HFF-Myc (cell line): ENCODE data around the gene ZNF214.

Source experiments
- DNase-seq: peaks from one replicate; pipeline ENCODE4 v3.0.0-alpha.2; 2011; ENCODE audit warnings: low read depth; ENCODE audit errors: extremely low read depth
- H3K4me3 ChIP-seq: replicated peaks from 2 replicates; pipeline ENCODE4 v1.5.1; 2011; ENCODE audit warnings: low read depth, mild to moderate bottlenecking, control low read depth, low read length
- TF ChIP-seq, protein P1 (sequence below): IDR thresholded peaks from 2 replicates; pipeline ENCODE4 v1.5.1; 2012; ENCODE audit warnings: mild to moderate bottlenecking, low read depth, low read length, control low read depth; ENCODE audit errors: missing control alignments

Gene ZNF214

GRCh38 chr11:7046474-7047175, 26.5 kb upstream of the ZNF214 start:
- DNase-seq: peak; percentile 6
- H3K4me3 ChIP-seq: no peak overlapping the region
- TF ChIP-seq, protein P1, sequence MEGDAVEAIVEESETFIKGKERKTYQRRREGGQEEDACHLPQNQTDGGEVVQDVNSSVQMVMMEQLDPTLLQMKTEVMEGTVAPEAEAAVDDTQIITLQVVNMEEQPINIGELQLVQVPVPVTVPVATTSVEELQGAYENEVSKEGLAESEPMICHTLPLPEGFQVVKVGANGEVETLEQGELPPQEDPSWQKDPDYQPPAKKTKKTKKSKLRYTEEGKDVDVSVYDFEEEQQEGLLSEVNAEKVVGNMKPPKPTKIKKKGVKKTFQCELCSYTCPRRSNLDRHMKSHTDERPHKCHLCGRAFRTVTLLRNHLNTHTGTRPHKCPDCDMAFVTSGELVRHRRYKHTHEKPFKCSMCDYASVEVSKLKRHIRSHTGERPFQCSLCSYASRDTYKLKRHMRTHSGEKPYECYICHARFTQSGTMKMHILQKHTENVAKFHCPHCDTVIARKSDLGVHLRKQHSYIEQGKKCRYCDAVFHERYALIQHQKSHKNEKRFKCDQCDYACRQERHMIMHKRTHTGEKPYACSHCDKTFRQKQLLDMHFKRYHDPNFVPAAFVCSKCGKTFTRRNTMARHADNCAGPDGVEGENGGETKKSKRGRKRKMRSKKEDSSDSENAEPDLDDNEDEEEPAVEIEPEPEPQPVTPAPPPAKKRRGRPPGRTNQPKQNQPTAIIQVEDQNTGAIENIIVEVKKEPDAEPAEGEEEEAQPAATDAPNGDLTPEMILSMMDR: no peak

DNA sequence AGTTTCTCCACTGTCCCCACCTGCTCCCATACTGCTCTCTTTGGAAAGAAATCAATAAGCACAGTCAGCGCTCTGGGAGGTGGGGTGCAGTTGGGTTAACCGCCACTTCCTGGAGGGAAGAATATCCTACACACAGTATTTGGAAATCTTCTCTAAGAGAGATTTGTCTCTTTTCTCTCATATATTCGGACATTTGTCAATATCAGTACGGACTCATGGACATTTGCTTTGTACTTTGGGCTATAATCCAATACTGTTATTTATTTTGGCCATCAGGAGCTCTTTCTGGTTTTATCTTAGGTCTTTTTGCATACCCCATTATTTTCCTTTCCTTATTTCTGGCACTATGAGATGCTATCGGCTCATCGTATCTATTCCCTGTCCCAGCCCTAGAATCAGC, 13.9 kb upstream of the ZNF214 start:
- DNase-seq: no peak

DNA sequence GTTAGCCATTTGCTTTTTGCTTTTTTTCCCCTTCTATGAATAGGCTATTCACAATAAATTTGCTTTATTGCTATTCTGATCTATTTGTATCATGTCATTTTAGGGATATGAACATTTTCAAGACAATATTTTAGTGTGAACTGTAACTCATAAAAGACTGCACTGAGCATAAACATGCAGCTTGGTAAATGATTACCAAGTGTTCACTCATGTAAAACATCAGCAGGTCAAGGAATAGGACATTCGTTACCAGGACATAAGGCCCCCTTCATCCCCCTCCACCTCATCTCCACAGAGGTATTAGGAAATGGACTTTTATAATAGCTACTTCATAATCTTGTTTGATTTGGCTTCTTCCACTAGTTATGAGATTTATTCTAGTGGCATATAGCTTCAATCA, 12.5 kb upstream of the ZNF214 start:
- no peak overlapping the region for H3K4me3 ChIP-seq
- no peak for DNase-seq
- TF ChIP-seq, protein P1: no peak

More for the DNA sequence above, 13.9 kb upstream of the ZNF214 start:
- H3K4me3 ChIP-seq: no peak overlapping the region
- TF ChIP-seq, protein P1: no peak

DNA sequence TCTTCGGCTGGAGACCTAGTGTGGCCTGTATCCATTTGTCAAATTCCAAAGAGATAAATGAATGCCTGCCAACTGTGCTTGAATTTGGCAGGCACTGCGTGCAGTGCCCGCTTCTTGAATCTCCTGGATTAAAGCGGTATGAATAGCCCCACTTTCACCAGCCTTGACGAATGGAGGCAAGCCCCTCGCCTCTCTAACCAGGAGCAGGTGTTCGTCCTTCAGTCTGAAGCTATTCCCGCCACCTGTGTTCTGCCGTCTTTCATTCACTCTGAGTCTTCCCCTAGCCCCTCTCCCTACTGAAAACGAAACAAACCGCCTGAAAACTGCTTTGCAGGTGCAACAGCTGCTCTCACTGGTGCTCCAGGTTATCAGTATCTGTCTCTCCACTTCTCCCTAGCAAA, 11.3 kb upstream of the ZNF214 start:
- no peak for DNase-seq
- H3K4me3 ChIP-seq: no peak overlapping the region
- TF ChIP-seq, protein P1: no peak

- TF ChIP-seq, protein P1: no peak
- no peak for DNase-seq
- H3K4me3 ChIP-seq: no peak overlapping the region
These were observed 10.7 kb upstream of the ZNF214 start for GRCh38 chr11:7030836-7031235.

DNA sequence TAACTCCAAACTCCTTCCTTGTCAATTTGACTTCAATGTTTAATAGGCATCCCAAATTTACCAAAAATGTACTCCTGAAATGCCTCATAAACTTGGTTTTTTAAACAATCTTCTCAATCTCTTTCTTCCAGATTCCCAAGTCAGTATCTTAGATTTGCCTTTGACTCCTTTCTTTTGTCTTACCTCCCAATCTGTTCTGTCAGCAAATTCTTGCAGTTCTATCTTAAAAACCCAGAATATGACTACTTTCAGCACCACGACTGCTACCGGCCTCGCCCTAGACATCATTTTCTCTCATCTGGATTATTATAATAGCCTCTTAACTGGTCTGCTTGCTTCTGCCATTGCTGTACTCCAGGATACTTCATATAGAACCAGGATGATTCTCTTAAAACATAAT, 8.0 kb upstream of the ZNF214 start:
- H3K4me3 ChIP-seq: no peak overlapping the region
- TF ChIP-seq, protein P1: no peak
- DNase-seq: no peak

GRCh38 chr11:7021318-7021717, 1.2 kb upstream of the ZNF214 start:
- H3K4me3 ChIP-seq: no peak overlapping the region
- DNase-seq: no peak
- TF ChIP-seq, protein P1: no peak
